Measurements from ENCODE around the gene KRTAP5-3. TPM values are rescaled to one million over a fixed set of nuclear protein-coding genes. Genes with fewer than 3 reads are reported as not detected.
"Not testable (repeated sequence)": the region's sequence is repeated elsewhere in the genome, so short reads cannot be mapped to it uniquely, and the experiment has no call there.

The KRTAP5-3 gene
- total RNA-seq, 1 donor from 2014 or later: not detected

- not testable (repeated sequence) for DNase-seq (ENCODE audit: low spot score in 2 of 2); FAIRE-seq
These were observed 18.9 kb downstream of the KRTAP5-3 start for GRCh38 chr11:1589191-1589963.

DNA sequence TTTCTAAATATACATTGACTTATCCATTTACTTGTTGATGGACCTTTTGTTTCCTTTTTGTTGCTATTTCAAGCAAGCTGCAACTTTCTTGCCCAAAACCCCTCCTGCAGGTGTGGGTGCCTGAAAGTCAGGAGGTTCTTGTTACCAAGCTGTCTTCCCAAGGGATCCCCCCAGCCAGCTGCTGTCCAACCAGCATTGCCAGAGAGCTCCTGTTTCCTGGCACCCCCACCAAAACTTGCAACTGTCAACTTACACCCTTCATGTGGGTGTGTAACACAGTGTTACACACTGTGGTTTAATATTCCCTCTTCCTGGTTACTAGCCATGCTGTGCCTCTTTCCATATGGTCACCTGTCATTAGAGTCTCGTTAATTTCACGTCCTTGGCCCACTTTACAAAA is 21.6 kb downstream of the KRTAP5-3 start:
- DNase-seq (ENCODE audit: low spot score in 2 of 2): no peak
- no peak for FAIRE-seq

GRCh38 chr11:1584661-1585370 is 23.4 kb downstream of the KRTAP5-3 start, which contains the start of gene KRTAP5-1:
Gene KRTAP5-1 (minus strand): TSS chr11:1585283. CDS start chr11:1585249, 34 bp downstream.
- FAIRE-seq; DNase-seq (ENCODE audit: low spot score in 2 of 2): not testable (repeated sequence)

DNA sequence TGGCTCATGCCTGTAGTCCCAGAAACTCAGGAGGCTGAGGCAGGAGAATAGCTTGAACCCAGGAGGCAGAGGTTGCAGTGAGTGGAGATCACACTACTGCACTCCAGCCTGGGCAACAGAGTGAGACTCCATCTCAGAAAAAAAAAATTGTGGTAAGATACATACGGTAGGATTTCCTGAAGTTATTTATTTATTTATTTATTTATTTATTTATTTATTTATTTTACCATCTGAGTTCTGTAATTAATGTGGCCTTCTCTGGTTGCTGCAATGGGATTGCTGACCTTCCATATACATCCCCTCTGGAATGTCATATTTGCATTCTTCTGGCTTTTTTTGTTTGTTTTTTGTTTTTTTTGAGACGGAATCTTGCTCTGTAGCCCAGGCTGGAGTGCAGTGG is 25.4 kb downstream of the KRTAP5-3 start:
- not testable (repeated sequence) for DNase-seq (ENCODE audit: low spot score in 2 of 2); FAIRE-seq

DNA sequence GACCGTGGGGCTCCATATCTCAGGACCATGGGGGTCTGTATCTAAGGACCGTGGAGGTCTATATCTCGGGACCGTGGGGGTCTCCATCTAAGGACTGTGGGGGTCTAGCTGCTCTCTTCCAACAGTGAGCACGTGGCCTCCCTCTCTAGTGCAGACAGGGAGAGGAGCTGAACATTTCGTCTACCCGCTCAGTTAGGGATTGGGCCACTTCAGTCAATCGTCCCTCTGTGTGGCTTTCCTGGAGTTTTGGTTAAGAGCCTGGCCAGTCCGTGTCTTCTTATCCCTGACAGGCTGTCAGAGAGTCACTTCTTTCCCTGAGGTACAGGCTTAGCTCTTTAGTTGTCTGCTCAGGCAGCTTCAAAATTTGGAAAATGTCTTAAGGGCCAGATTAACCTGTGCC is 26.3 kb downstream of the KRTAP5-3 start:
- no peak for FAIRE-seq
- no peak for DNase-seq (ENCODE audit: low spot score in 2 of 2)

GRCh38 chr11:1576825-1577224 is 31.4 kb downstream of the KRTAP5-3 start:
- DNase-seq (ENCODE audit: low spot score in 2 of 2) (no peak), FAIRE-seq (no peak)

DNA sequence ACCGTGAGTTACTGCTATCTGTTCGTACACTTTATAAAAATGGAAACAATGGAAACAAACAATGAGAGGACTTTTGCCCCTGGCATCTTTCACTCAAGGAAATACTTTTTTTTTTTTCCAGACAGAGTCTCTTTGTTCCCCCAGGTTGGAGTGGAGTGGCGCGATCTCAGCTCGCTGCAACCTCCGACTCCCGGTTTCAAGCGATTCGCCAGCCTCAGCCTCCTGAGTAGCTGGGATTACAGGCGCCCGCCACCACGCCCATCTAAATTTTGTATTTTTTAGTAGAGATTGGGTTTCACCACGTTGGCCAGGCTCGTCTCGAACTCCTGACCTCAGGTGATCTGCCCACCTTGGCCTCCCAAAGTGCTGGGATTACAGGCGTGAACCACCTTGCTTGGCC is 32.5 kb downstream of the KRTAP5-3 start:
- DNase-seq (ENCODE audit: low spot score in 2 of 2); FAIRE-seq: not testable (repeated sequence)

- DNase-seq (ENCODE audit: low spot score in 2 of 2) (no peak), FAIRE-seq (no peak)
These were observed 33.4 kb downstream of the KRTAP5-3 start for GRCh38 chr11:1574933-1575242.

DNA sequence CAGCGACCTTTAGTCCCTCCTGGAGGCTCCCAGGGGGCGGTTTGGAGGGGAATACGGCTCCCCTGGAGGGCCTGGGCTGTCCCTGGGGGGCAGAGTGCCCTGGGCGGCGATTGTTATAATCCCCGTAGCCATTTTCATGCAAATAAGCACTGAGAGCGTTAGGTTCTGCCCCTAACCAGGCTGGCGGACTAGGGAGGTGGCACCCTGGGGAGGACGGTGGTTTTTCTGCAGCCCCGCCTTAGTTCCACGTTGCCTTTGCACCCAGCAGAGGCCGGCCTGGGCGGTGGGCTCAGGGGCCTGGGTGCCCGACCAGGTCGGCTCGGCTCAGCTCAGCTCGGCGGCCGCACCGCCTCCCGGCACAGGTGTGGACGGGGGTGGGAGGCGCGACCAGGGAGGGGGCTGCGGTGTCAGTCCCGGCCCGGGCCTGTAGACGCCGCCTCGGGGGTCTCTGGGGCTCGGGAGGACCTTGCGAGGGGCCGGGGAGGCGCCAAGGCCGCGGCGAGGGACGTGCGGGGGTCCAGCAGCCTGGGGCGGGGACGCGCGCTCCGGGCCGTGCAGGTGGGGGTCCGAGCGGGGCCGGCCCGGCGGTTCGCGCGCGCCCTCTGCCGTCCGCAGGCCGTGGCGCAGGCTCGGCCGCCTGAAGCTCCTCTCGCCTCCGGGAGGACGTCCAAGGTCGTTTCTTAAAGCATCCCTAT is 33.9 kb downstream of the KRTAP5-3 start:
- DNase-seq (ENCODE audit: low spot score in 2 of 2) (peak; percentile 75 to 82), FAIRE-seq (no peak)

GRCh38 chr11:1573903-1574237 is 34.4 kb downstream of the KRTAP5-3 start:
- DNase-seq (ENCODE audit: low spot score in 2 of 2) (peak in 1 of 2 donors; percentile 17), FAIRE-seq (no peak)

DNA sequence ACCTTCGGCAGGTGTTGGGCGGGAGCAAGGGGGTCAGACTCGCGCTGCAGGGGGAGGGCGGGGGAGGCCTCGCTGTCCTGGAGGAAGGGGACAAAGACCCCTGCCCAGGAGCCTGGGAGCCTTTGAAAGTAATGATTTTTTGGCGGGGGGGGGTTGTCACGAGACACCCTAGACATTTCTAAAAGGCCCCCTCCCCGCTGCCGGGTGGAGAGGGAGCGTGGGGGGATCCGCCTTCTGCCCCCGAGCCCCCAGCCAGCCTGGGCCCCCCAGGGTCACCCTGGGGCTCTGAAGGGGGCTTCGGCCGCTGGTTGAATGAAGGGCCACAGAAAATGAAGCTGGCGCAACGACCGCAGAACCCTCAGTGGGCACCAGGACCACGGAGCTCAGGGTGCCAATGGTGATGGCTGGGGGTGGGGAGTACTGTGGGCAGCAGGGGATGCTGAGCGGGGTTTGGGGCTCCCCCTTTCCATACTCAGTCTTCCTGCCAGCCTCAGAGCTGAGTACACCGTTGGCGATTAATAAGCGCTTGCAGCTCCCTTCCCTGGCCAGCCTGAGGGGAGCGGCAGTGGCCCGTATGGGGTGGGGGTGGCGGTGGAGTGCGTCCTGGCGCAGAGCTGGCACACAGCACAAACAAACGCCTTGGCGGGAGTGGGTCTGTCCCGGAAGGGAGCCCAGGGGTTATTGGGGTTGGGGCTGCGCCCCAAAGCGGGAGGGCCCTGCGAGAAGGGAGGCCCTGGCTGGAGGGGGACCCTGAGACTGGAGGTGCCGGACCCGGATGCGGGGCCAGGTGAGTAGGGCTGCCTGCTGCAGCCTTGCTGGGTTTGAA is 35.0 kb downstream of the KRTAP5-3 start:
- FAIRE-seq: no peak
- peak in 1 of 2 donors; percentile 37 for DNase-seq (ENCODE audit: low spot score in 2 of 2)

GRCh38 chr11:1572197-1573076 is 35.8 kb downstream of the KRTAP5-3 start, which contains the start of gene DUSP8:
Gene DUSP8 (minus strand): TSS chr11:1572271. CDS start chr11:1565826, 6,445 bp downstream.
- no peak for FAIRE-seq
- DNase-seq (ENCODE audit: low spot score in 2 of 2): peak; percentile 98

DNA sequence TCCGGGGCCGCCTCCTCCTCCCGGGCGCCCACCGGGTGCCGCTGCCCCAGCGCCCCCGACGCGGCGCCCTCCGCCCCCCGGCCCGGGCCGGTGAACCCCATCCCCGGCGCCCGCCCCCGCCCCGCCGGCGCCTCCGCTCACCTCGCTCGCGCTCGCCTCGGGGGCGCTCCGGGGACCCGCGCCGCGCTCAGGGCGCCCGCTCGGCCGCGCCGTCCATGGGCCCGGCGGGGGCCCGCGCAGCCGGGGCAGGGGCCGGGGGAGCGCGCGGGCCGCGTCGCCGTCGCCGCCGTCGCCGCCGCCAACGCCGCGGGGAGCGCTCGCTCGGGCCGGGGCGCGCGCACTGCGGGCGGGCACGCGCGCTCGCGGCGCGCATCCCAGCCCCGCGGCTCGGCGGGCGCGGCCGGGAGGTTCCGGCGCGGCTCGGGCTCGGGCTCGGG is 36.5 kb downstream of the KRTAP5-3 start:
- DNase-seq (ENCODE audit: low spot score in 2 of 2) (no peak), FAIRE-seq (no peak)

DNA sequence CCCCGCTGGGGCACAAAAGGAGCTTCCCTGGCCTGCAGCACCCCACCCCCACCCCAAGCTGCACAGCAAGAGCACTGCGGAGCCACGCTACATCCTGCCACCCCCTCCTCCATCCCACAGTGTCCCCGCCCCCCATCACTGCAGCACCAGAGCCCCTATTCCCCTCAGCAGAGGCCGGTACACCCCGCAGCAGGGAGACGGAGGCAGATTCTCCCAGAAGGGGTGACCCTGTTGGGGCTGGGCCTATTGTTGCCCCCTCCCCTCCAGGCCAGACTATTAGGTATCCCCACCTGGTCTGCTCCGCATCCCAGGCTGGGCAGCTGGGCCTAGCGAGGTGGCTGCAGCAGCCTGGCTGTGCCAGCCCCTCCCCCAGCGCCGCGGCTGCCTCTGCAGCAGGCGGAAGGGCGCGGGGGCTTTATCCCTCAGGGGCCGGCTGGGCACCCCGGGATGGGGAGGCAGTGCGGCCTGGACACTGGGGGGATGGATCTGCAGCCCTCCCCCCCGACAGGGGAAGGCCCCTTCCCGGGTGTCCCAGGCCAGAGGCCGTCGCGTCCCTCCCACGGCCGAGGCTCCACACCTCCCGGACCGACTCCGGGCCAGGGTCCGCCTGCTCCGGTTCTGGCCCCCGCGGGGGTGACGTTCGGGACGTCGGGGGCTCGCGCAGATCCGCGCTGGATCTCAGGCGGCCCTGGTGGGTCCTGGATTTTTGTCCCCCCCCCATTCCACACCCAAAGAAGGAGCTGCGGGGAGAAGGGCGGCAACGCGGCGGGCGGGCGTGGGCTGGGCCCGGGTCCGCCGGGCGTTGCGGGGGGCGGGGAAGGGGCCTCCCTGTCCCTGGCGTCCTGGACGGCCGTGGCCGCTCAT is 37.1 kb downstream of the KRTAP5-3 start:
- DNase-seq (ENCODE audit: low spot score in 2 of 2): peak in 1 of 2 donors; percentile 35

GRCh38 chr11:1570531-1570895 is 37.8 kb downstream of the KRTAP5-3 start:
- FAIRE-seq (no peak), DNase-seq (ENCODE audit: low spot score in 2 of 2) (peak in 1 of 2 donors; percentile 9)

More for the DNA sequence above, 37.1 kb downstream of the KRTAP5-3 start:
- FAIRE-seq: no peak

- FAIRE-seq: no peak
- peak in 1 of 2 donors; percentile 2 for DNase-seq (ENCODE audit: low spot score in 2 of 2)
These were observed 38.2 kb downstream of the KRTAP5-3 start for GRCh38 chr11:1570001-1570453.

DNA sequence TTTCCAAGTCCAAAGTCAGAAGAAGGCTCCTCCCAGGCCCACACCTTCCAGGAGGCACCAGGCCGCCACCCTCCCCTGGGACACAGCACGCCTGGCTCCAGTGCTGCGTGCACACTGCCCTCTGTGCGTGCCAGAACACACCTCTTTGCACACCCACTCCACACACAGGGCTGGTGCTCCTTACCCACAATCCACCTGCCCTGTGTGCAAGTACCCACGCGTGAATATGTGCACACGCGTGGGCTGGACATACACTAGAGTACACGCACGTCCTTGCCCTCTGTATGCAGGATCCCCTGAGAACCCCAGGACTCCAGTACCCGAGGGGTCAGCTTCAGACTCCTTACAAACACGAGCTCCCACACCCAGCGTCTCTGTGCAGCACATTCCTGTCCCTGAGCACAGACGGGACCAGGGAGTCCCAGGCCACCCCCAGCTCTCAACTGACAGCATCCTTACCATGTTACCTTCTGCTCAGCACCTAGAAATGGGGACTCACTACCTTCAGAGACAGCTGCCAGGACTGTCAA is 38.9 kb downstream of the KRTAP5-3 start:
- FAIRE-seq (no peak), DNase-seq (ENCODE audit: low spot score in 2 of 2) (peak in 1 of 2 donors; percentile 8)

DNA sequence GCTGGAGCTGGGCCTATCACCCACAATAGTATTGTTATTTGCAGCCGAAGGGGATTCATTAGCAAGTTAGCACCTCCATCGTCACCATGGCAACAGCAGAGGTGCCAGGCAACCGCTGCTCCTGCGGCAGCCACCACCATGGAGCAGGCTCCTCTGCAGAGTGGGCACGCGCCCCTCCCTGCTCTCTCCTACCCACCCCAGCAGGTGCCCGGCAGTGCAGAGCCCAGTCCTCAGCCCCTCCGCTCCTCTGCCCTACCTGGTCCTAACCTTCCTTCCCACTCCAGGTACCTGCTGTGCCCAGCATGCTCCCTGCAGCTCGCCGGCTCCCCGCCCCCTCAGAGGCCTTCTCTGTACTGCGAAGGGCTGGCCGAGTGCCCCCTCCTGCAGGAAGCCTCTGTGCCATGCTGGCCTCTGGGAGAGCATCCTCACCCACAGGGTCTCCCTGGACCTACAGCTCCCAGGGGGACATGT is 39.8 kb downstream of the KRTAP5-3 start:
- DNase-seq (ENCODE audit: low spot score in 2 of 2) (no peak), FAIRE-seq (no peak)

Measured in frontal cortex (tissue), 4 donors.